Measurements from ENCODE around the gene NAP1L1. TPM values are rescaled to one million over a fixed set of nuclear protein-coding genes. Genes with fewer than 3 reads are reported as not detected.
A peak's percentile ranks its signal among the peaks of the same experiment; 100 is the strongest.

The NAP1L1 gene, protein sequence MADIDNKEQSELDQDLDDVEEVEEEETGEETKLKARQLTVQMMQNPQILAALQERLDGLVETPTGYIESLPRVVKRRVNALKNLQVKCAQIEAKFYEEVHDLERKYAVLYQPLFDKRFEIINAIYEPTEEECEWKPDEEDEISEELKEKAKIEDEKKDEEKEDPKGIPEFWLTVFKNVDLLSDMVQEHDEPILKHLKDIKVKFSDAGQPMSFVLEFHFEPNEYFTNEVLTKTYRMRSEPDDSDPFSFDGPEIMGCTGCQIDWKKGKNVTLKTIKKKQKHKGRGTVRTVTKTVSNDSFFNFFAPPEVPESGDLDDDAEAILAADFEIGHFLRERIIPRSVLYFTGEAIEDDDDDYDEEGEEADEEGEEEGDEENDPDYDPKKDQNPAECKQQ
- polyA plus RNA-seq (2013, experiment 1 of 2), result 1,210 TPM
- 1,188 TPM for polyA plus RNA-seq (2013, experiment 2 of 2)

DNA sequence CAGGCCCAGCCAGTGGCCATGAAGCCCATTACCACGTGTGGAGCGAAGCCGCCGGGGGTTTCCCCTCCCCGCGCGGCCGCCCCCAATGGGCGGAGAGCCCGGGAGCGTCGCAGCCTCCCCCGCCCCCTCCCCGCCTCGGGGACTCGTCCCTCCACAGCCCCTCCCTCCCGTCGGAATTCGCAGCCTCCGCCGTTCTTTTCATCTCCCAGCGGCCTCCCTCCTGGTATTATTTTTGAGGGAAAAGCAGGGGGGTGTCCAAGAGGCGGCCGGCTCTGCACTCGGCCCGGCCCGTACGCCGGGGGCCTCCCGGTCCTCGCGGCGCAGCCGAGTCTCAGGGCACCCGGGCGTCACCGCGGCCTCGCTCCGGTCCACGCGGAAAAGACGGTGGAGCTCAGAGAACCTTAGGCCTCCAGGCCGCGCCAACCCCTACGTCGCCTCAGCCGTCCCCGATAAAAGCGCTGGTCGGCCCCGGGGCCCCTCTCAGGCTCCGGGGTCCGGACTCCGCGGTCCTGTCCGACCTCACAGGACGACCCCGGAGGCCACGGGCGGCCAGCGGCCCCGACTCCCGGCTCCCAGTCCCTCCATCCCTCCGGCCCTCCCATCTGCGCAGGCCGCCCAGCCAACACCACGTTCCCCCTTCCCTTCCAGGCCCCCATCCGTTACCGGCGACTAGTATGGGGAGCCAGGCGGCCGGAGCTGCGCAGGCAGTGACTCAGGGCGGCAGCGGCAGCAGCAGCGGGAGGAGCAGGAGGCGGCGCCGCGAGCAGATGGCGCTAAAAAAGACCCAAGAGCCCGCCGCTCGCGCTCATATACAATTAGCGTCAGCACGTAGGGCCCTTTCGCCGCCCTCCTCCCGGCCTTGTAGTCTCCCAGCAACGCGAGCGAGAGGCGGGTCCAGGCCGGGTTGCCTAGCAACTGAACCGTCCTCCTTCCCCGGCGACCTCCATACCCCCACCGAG, at the start of gene NAP1L1:
Gene NAP1L1 (minus strand): TSS at position 782 of the 959 bp plus-strand sequence. CDS start 10,466 bp downstream, outside the sequence.
- H2BK5ac ChIP-seq (ENCODE audit: low read length), result peak within 1 kb of the TSS; percentile 26

DNA sequence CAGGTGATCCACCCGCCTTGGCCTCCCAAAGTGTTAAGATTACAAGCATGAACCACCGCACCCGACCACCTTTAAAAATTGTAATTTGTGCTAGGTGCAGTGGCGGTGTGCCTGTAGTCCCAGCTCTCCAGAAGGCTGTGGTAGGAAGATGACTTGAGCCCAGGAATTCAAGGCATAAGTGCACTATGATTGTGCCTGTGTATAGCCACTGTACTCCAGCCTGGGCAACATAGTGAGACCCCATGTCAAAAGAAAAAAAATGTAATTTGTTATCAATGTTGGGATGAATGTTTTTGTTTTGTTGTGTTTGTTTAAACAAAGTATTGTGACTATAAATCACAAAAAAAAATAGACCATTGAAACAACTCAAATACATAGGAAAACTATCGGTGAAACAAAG, 43.1 kb upstream of the NAP1L1 start:
- no peak overlapping the region for H2BK5ac ChIP-seq (ENCODE audit: low read length)
- no peak overlapping the region for H4K5ac ChIP-seq (ENCODE audit: low read length)
- H2BK120ac ChIP-seq (ENCODE audit: low read depth, low read length), result no peak overlapping the region
- no peak overlapping the region for H3K4me2 ChIP-seq (ENCODE audit: low read length)
- H3K9ac ChIP-seq (ENCODE audit: low read length), result no peak overlapping the region
- H2AK5ac ChIP-seq (ENCODE audit: low read length), result no peak overlapping the region
- H3K18ac ChIP-seq (ENCODE audit: low read length), result no peak overlapping the region
- H3K79me1 ChIP-seq (ENCODE audit: low read length), result no peaks in the 10 kb centered on the region
- no peak overlapping the region for H4K8ac ChIP-seq (ENCODE audit: low read depth, low read length)
- H3K79me2 ChIP-seq (ENCODE audit: control insufficient read depth, insufficient read depth, low read length), result no peaks in the 10 kb centered on the region
- H3K4me3 ChIP-seq (ENCODE audit: low read length), result no peak overlapping the region
- WGBS (ENCODE audit: extremely low coverage, insufficient coverage, low lambda C conversion rate), result no CpG with 5 or more reads among the region's 5 CpGs
- H3K27ac ChIP-seq (ENCODE audit: low read depth, low read length), result no peak overlapping the region
- H2BK15ac ChIP-seq (replicated peaks; ENCODE audit: low read depth), result no peak overlapping the region
- no peak for DNase-seq
- no peak overlapping the region for H3K56ac ChIP-seq (ENCODE audit: low read length)
- H3K36me3 ChIP-seq (ENCODE audit: control insufficient read depth, insufficient read depth, low read length), result no peaks in the 10 kb centered on the region
- no peak overlapping the region for H3K23ac ChIP-seq (ENCODE audit: low read length)
- no peak overlapping the region for H3K4ac ChIP-seq (ENCODE audit: low read depth, low read length)
- no peaks in the 10 kb centered on the region for H3K27me3 ChIP-seq (ENCODE audit: insufficient read depth, low read length, poor library complexity)
- H3K4me1 ChIP-seq (ENCODE audit: control insufficient read depth, low read depth, low read length), result no peaks in the 10 kb centered on the region

More for the DNA sequence above, at the start of gene NAP1L1:
- Histone ChIP-seq H3K4ac (ENCODE audit: low read depth, low read length) (peak within 1 kb of the TSS; percentile 98), H3K27me3 (ENCODE audit: insufficient read depth, low read length, poor library complexity) (no peaks in the 10 kb centered on the region), H3K23ac (ENCODE audit: low read length) (no peak within 1 kb of the TSS), H3K27ac (ENCODE audit: low read depth, low read length) (peak within 1 kb of the TSS; percentile 88), H4K8ac (ENCODE audit: low read depth, low read length) (peak within 1 kb of the TSS; percentile 28), H3K9ac (ENCODE audit: low read length) (peak within 1 kb of the TSS; percentile 92), H3K79me1 (ENCODE audit: low read length) (no peaks in the 10 kb centered on the region), H4K5ac (ENCODE audit: low read length) (peak within 1 kb of the TSS; percentile 75), H2BK15ac (replicated peaks; ENCODE audit: low read depth) (no peak within 1 kb of the TSS), H2AK5ac (ENCODE audit: low read length) (no peak within 1 kb of the TSS), H3K4me3 (ENCODE audit: low read length) (peak within 1 kb of the TSS; percentile 69), H3K4me1 (ENCODE audit: control insufficient read depth, low read depth, low read length) (peaks cover 7% of the 10 kb centered on the region), H2BK120ac (ENCODE audit: low read depth, low read length) (peak within 1 kb of the TSS; percentile 50), H3K79me2 (ENCODE audit: control insufficient read depth, insufficient read depth, low read length) (peaks cover 46% of the 10 kb centered on the region), H3K18ac (ENCODE audit: low read length) (peak within 1 kb of the TSS; percentile 94), H3K56ac (ENCODE audit: low read length) (peak within 1 kb of the TSS; percentile 97), H3K4me2 (ENCODE audit: low read length) (peak within 1 kb of the TSS; percentile 97), H3K36me3 (ENCODE audit: control insufficient read depth, insufficient read depth, low read length) (no peaks in the 10 kb centered on the region)
- no CpG with 5 or more reads among the region's 100 CpGs for WGBS (ENCODE audit: extremely low coverage, insufficient coverage, low lambda C conversion rate)
- peak; percentile 99 for DNase-seq

DNA sequence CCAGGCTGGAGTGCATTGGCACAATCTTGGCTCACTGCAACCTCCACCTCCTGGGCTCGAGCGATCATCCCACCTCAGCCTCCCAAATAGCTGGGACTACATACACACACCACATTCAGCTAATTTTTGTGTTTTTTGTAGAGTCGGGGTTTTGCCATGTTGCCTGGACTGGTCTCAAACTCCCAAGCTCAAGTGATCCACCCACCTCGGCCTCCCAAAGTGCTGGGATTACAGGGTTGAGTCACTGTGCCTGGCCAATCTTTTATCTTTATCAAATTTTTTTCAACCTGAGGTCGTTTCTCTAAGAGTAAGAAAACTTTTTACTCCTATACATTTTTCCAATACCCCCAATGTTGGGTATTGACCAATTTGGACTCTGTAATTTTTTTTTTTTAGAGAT, 40.0 kb upstream of the NAP1L1 start:
- no peak for DNase-seq
- Histone ChIP-seq H2BK120ac (ENCODE audit: low read depth, low read length) (no peak overlapping the region), H3K4me2 (ENCODE audit: low read length) (no peak overlapping the region), H2BK15ac (replicated peaks; ENCODE audit: low read depth) (no peak overlapping the region), H2BK5ac (ENCODE audit: low read length) (no peak overlapping the region), H4K5ac (ENCODE audit: low read length) (no peak overlapping the region), H3K4me3 (ENCODE audit: low read length) (no peak overlapping the region), H3K79me2 (ENCODE audit: control insufficient read depth, insufficient read depth, low read length) (no peaks in the 10 kb centered on the region), H4K8ac (ENCODE audit: low read depth, low read length) (no peak overlapping the region), H3K23ac (ENCODE audit: low read length) (no peak overlapping the region), H3K18ac (ENCODE audit: low read length) (no peak overlapping the region), H3K27me3 (ENCODE audit: insufficient read depth, low read length, poor library complexity) (no peaks in the 10 kb centered on the region), H3K4me1 (ENCODE audit: control insufficient read depth, low read depth, low read length) (no peaks in the 10 kb centered on the region), H3K4ac (ENCODE audit: low read depth, low read length) (no peak overlapping the region), H3K27ac (ENCODE audit: low read depth, low read length) (no peak overlapping the region), H2AK5ac (ENCODE audit: low read length) (no peak overlapping the region), H3K79me1 (ENCODE audit: low read length) (no peaks in the 10 kb centered on the region), H3K9ac (ENCODE audit: low read length) (no peak overlapping the region), H3K56ac (ENCODE audit: low read length) (no peak overlapping the region), H3K36me3 (ENCODE audit: control insufficient read depth, insufficient read depth, low read length) (no peaks in the 10 kb centered on the region)
- WGBS (ENCODE audit: extremely low coverage, insufficient coverage, low lambda C conversion rate), result no CpG with 5 or more reads among the region's 5 CpGs

DNA sequence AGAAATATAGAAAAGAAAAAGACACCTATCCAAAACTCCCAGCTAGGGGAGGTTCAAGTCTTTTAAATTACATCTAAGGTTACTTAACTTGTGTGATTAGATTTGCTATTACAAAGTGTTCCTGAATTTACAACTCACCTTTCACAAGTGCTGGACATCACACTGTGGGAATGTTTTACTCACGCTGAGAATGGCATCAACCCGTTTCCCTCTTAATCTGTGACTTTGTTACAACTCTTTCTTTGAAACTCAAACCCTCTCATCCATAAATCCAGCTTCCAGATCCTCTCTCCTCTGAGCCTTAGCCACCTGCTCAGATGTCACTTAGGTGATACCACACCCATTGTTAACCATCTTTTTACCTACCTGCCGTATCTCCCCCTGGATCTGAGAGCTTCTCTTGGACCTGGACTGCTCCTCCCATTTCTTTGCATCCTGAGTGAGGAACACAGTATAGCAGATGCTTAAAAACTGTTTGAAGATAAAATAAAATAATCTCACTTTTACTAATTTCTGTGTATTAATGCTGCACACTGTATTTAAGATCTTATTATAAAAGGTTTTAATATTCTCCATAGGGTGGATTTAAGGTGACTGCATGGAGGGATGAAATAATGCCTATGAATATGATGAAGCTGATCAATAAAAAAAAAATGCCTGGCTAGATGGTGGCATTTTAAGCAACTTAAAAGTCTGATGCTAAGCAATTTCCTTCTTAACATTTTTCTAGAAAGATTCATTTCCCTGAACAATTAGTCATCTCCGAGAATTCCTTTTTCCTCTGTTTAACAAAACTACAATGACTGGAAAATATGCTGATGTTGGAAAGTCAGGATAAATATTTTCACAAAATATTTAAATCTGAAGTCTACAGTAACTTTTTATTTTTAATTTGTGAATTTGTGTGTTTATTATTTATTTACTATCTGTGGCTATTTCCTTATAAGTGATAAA, 39.1 kb upstream of the NAP1L1 start:
- no CpG with 5 or more reads among the region's 4 CpGs for WGBS (ENCODE audit: extremely low coverage, insufficient coverage, low lambda C conversion rate)
- Histone ChIP-seq H3K4me1 (ENCODE audit: control insufficient read depth, low read depth, low read length) (no peaks in the 10 kb centered on the region), H3K27ac (ENCODE audit: low read depth, low read length) (no peak overlapping the region), H3K23ac (ENCODE audit: low read length) (no peak overlapping the region), H4K5ac (ENCODE audit: low read length) (no peak overlapping the region), H3K79me1 (ENCODE audit: low read length) (no peaks in the 10 kb centered on the region), H3K4me2 (ENCODE audit: low read length) (no peak overlapping the region), H2BK120ac (ENCODE audit: low read depth, low read length) (no peak overlapping the region), H3K36me3 (ENCODE audit: control insufficient read depth, insufficient read depth, low read length) (no peaks in the 10 kb centered on the region), H3K18ac (ENCODE audit: low read length) (no peak overlapping the region), H3K56ac (ENCODE audit: low read length) (no peak overlapping the region), H3K79me2 (ENCODE audit: control insufficient read depth, insufficient read depth, low read length) (no peaks in the 10 kb centered on the region), H2BK15ac (replicated peaks; ENCODE audit: low read depth) (no peak overlapping the region), H3K9ac (ENCODE audit: low read length) (no peak overlapping the region), H3K4me3 (ENCODE audit: low read length) (no peak overlapping the region), H2BK5ac (ENCODE audit: low read length) (no peak overlapping the region), H3K4ac (ENCODE audit: low read depth, low read length) (no peak overlapping the region), H3K27me3 (ENCODE audit: insufficient read depth, low read length, poor library complexity) (no peaks in the 10 kb centered on the region), H4K8ac (ENCODE audit: low read depth, low read length) (no peak overlapping the region), H2AK5ac (ENCODE audit: low read length) (no peak overlapping the region)
- no peak for DNase-seq

DNA sequence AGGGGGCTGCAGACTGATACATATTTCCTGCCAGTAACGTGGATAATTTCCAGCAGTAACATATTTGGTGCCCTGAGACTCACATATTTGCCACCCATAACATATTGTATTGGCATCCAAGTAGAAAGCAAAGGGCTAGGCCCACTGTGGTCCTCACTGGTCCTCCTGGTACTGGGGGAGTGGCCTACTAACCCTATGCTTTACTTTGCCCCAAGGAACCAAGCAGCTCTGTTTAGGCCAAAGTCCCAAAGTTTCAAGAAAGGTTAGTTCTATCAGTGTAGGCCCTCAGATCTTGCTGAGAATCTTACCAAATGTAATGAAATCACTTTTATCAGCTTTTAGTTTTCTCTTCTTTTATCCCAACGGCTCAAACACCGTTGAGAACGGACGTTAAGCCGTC, 35.4 kb upstream of the NAP1L1 start:
- H3K4me2 ChIP-seq (ENCODE audit: low read length), result no peak overlapping the region
- no peak overlapping the region for H3K18ac ChIP-seq (ENCODE audit: low read length)
- no peak overlapping the region for H3K56ac ChIP-seq (ENCODE audit: low read length)
- no peak overlapping the region for H4K8ac ChIP-seq (ENCODE audit: low read depth, low read length)
- DNase-seq, result no peak
- H4K5ac ChIP-seq (ENCODE audit: low read length), result no peak overlapping the region
- H3K79me2 ChIP-seq (ENCODE audit: control insufficient read depth, insufficient read depth, low read length), result no peaks in the 10 kb centered on the region
- no peak overlapping the region for H2BK5ac ChIP-seq (ENCODE audit: low read length)
- no CpG with 5 or more reads among the region's 6 CpGs for WGBS (ENCODE audit: extremely low coverage, insufficient coverage, low lambda C conversion rate)
- H3K79me1 ChIP-seq (ENCODE audit: low read length), result no peaks in the 10 kb centered on the region
- no peaks in the 10 kb centered on the region for H3K4me1 ChIP-seq (ENCODE audit: control insufficient read depth, low read depth, low read length)
- H3K4me3 ChIP-seq (ENCODE audit: low read length), result no peak overlapping the region
- no peaks in the 10 kb centered on the region for H3K36me3 ChIP-seq (ENCODE audit: control insufficient read depth, insufficient read depth, low read length)
- no peak overlapping the region for H3K23ac ChIP-seq (ENCODE audit: low read length)
- H2BK15ac ChIP-seq (replicated peaks; ENCODE audit: low read depth), result no peak overlapping the region
- no peaks in the 10 kb centered on the region for H3K27me3 ChIP-seq (ENCODE audit: insufficient read depth, low read length, poor library complexity)
- no peak overlapping the region for H3K27ac ChIP-seq (ENCODE audit: low read depth, low read length)
- H2AK5ac ChIP-seq (ENCODE audit: low read length), result no peak overlapping the region
- no peak overlapping the region for H2BK120ac ChIP-seq (ENCODE audit: low read depth, low read length)
- H3K9ac ChIP-seq (ENCODE audit: low read length), result no peak overlapping the region
- H3K4ac ChIP-seq (ENCODE audit: low read depth, low read length), result no peak overlapping the region
